NCI-H1105 treated with DMSO at 0.1 percent for 48 hours (cell line): ENCODE data around the gene BAMBI.

Experiments
- DNase-seq: peaks from one replicate; lab custom pipeline; 2025; lab: John Stamatoyannopoulos, UW

Gene BAMBI

DNA sequence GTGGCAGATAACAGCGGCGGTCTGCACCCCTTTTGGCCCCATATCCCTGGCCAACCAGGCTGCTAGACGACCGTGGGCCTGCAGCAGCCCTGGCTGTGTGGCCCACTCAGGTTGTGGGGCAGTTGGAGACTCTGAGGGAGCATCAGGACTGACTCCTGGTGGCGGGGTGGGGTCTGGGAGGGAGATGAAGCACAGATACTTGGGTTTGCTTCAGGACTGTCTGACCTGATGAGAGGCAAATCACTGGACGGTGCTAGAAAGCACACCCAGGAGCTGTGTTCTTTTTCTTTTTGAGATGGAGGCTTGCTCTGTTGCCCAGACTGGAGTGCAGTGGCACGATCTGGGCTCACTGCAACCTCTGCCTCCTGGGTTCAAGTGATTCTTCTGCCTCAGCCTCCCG lies 28.2 kb downstream of the BAMBI start:
- DNase-seq = no peak

GRCh38 chr10:28709001-28709710 lies 31.8 kb downstream of the BAMBI start:
- DNase-seq = no peak

- DNase-seq = no peak
These were observed 33.0 kb downstream of the BAMBI start for GRCh38 chr10:28710202-28710886.

DNA sequence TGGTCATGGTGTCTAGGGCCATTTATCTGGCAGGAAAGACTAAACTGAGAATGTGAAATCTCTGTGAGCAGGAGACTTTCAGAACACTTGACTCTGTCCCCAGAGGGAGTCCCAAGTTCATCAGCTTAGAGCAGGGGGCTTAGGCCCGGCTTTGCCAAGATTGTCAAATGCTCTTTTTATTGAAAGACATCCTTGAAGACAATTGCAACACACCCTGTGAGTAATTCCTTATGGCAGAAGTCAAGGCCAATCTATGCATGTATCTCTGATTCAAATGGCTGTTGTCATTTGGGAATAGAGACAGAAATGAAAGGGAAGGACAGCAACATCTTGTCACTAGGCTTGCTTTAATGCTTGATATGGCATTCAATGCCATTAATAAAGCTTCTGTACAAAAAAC lies 33.7 kb downstream of the BAMBI start:
- DNase-seq = no peak

GRCh38 chr10:28711776-28712175 lies 34.5 kb downstream of the BAMBI start:
- DNase-seq = no peak

DNA sequence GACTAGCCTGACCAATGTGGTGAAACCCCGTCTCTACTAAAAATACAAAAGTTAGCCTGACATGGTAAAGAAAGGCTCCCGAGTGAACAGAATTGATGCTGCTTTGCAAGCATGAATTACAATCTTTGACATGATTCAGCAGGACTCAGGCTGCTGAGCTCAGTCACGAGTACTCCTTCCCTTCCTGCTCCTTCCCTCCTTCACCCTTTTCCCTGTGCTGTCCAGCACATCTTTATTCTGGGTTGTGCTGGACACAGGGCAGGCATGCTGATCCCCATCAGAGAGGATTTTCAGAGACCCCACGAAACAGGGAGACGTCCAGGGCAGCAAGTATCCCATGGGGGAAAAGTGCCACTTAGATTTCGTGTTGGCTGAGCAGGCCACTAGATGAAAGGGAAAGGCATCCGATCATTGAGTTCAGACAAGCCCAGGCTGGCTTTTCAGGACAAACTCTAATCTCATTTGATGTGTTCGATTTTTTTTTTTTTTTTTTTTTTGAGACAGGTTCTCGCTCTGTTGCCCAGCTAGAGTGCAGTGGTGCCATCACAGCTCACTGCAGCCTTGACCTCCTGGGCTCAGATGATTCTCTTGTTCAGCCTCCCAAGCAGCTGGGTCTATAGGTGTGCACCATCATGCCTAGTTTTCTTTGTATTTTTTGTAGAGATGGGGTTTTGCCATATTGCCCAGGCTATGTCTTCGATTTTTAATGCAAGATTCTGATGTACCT lies 36.5 kb downstream of the BAMBI start:
- no peak for DNase-seq

DNA sequence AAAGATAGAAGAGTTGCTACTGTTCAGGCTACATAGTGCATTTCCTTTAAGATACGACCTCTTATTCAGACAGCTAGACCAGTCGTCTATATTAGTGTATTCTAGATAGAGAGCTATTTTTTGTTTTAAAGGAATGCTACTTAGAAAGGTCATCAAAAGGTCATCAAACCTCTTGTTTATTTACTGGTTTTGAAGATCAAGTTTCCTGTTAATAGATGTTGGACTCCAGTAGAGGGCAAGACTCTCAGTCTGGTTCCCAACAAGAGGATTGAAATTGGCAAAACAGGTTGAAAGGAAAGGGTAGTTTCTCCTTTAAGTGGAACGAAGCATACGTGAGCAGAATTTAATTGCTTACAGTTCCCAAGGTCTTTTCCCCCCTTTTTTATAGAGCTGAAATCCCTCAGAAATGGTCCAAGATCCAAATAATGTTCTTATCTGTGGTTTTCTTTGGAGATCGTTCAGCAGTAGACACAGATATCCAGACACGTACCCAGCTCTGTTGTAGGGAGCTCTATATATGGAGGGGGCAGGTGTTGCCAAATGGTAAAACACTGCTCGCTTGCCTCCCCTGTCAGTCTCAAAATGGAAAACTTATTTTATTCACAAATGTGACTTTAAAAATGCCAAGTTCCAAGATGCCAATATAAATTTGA lies 37.2 kb downstream of the BAMBI start:
- no peak for DNase-seq

DNA sequence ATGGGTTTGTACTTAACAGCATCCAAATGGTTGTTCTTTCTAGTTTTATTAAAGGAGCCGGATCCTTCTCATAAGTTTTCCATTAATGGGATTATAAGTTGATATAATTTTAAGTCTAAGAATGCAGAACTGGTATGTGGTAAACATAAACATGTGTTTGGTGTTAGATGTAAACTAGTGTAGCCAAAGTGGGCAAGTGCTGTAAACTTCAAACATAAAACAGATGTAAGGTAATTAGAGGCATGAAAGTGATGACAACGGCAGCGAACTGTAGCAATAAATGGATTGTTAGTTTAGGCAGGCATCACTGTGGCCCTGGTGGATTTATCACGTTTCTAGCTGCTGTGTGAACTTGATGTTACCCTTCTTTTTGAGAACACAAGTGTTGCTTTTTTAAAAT lies 37.9 kb downstream of the BAMBI start:
- no peak for DNase-seq

DNA sequence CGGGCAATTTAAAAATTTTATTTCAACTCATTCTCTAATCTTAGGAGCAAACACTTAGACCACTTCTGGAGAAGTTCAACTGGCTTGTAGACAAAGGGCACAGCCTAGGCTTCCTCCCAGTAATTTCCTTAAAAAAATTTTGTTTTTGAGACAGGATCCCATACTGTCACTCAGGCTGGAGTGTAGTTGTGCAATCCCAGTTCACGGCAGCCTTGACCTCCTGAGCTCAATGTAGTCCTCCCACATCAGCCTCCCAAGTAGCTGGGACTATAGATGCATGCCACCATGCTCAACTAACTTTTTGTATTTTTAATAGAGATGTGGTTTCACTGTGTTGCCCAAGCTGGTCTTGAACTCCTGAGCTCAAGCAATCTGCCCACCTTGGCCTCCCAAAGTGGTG lies 38.4 kb downstream of the BAMBI start:
- DNase-seq = no peak

DNA sequence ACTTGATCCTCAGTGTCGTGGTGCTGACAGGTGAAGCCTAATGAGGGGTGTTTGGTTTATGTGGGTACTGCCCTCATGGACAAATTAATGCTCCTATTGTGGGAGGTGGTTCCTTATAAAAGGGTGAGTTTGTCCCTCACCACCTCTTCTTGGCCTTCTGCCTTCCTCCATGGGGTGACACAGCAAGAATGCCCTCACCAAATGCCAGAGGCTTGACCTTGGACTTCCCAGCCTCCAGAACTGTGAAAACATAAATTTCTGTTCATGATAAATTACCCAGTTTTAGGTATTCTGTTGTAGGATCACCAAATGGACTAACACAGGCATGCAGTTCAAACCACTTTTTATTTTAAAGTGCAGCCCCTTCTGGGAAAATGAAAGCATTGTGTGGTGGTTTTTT lies 39.4 kb downstream of the BAMBI start:
- DNase-seq = no peak

GRCh38 chr10:28717656-28718201 lies 40.4 kb downstream of the BAMBI start:
- no peak for DNase-seq

DNA sequence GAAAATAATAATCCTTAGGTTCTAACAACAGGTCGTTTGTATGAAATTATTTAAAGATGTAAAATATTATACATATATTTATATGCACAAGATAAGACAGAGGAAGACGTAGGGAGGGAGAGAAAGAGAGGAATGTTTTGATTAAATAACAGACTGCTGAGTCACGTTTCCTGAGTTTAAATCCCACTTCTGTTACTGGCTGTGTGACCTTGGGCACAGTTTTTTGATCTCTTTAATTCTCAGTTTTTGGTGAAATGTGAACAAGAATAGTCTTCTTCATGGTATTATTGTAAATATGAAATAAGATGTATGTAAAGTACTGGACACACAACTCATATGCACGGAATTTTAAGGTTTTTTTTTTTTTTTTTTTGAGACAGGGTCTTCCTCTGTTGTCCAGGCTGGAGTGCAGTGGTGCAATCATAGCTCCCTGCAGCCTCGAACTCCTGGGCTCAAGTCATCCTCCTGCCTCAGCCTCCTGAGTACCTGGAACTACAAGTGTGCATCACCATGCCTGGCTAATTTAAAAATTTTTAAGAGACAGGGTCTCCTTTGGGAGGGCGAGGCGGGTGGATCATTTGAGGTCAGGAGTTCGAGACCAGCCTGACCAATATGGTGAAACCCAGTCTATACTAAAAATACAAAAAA lies 42.6 kb downstream of the BAMBI start:
- DNase-seq = no peak

- DNase-seq = no peak
These were observed 44.1 kb downstream of the BAMBI start for GRCh38 chr10:28721318-28721951.

DNA sequence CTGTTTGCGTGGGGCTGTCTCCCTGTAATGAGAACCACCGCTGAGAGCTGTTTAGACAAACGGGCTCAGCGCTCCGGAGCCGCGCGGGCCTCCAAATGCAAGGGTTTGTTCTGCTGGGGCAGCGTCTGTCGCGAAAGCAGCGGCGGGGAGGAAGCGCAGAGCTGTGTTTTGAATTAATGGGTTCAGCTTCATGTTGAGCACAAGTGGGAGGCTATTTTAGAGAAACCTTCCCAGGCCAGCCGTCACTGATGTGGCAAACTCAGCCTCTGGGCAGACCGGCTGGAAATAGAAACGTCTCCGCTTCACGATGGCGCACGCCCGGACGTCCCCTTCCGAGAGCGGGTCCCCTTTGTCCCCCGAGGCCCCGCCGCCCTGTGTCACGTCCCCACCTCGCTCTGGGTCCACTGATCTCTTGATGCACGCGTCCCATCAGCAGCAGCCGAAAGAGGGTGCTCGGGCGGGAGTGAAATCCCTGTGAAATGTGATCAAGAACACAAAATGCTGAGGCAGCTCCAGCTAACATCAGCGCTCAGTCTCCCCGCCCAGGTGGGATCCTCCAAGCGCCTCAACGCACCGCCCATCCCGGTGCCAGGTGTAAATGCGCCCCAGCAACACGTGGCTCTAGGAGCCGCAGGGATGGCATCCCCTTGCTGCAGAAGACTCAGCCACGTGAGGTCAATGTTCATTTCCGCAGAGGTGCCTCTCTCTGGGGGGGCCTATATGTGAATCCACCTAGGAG lies 44.9 kb downstream of the BAMBI start:
- peak; percentile 49 for DNase-seq

GRCh38 chr10:28728366-28728765 lies 51.0 kb downstream of the BAMBI start:
- DNase-seq = no peak

DNA sequence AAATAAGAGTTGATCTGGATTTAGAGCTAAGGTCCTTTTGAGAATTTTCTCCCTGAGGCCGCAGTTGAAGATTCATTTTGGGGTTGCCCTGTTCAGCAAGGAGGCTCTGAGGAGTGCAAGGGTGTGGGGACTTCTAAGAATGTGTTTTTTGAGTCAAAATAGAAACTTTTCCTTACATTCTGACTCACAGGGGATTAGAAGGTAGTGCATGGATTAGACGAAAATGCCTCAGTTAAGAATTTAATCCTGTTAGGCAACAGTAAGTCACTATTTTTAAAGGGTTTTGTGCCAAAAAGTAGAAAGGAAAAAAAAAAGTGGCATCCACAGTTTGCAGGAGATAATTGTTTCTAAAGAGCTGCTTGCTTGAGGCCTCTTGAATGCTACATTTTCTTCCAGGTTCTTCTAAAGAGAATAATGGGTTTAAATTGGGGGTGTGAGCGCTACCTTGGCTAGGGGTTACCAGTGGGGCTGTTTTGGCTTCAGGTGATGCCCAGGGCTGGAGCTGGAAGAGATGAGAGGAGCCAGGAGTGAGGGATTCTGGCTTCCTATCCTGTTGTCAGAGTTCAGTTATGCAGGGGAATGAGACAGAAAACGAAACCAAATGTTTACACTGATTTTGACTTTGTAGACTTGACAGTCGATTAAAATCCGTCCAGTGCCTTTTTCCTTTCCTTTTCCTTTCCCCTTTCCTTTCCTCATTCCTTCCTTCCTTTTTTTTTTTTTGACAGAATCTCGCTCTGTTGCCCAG lies 52.9 kb downstream of the BAMBI start:
- no peak for DNase-seq

DNA sequence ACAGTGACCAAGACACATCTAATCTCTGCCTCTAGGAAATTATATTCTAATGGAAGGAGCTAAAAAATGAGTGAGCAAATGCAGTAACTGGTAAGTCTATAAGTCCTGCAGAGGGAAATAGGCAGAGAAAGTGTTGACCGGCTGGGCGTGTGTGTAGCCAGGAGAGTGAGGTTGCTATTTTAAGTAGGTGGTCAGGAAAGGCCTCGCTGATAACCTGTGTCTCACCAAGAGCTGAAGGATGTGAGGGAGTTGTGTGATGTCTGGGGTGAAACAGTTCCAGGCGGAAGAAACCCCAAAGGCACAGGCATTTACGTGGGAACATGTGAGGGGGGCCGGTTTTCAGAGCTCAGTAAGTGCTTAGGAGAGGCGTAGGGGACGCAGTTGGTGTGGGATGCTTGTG lies 54.8 kb downstream of the BAMBI start:
- DNase-seq = no peak
